Hematopoietic multipotent progenitor cell (in vitro differentiated cells): Measurements from ENCODE around the gene EIPR1. TPM values are rescaled to one million over a fixed set of nuclear protein-coding genes. Genes with fewer than 3 reads are reported as not detected.
"Not testable (repeated sequence)": the region's sequence is repeated elsewhere in the genome, so short reads cannot be mapped to it uniquely, and the experiment has no call there.

Experiments used
- DNase-seq, 3 donors: peaks; one replicate each; pipeline ENCODE4 v3.0.0-alpha.2; 2011 to 2015; ENCODE audit warnings: low read depth in 2 of 3, low spot score in 2 of 3
- total RNA-seq: library from RNA; depleted of rRNA; stranded (reverse); fragments of >200 nt; gene quantifications from one replicate; pipeline ENCODE4 v1.2.3, GENCODE V29; 2012

EIPR1 gene
- total RNA-seq, 1 donor, result 45.8 TPM

DNA sequence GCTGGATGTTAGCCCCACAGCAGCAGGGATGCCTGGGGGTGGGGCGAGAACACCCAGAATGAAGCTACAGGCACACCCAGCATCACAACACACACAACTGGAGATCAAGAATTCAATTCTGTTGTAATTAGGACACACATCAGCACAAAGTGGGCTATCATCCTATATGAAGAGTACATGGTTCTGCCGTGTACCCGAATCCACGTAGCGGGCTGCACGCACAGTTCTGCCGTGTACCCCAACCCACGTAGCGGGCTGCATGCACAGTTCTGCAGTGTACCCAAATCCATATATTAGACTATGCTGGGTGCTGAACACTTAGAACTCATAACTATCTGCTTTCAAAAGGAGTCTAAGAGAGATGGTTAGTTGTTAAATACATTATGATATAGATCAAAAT, 86.5 kb downstream of the EIPR1 start:
- no peak for DNase-seq

DNA sequence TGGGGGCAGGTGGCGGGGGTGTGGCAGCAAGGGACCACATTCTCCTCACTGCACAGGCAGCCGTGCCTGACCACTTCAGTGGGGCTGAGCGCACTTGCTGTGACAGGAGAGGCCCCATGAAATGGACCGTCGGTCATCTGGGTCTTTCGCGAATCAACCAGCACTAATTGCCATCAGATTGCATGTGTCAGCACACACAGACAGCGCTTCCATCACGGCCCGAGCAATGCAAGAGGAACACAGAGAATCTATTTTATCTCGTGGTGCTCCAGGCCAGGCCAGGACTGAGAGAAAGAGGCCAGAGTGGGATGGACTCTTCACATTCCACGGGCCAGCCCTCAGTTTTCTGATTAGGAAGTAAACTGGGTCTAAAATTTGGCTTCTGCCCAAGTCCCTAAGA, 87.0 kb downstream of the EIPR1 start:
- no peak for DNase-seq

DNA sequence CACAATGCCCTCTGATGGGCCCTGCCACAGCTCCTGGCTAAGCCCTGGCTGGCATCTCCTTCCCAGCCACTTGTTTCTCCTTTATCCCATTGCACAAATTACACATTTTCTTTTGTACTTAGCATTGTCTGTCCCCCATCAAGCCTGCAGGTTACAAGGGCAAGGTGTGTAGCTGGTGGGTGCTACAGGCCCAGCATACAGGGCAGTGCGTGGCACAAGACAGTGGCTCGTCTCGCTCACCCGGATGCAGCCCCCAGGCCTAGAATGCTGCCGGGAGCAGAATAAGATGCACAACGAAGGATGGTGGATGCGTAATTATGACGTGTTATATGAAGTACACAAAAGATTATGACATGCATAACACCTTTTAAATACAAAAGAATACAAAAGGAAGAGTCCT, 87.6 kb downstream of the EIPR1 start:
- DNase-seq, result no peak

- no peak for DNase-seq
Measured at GRCh38 chr2:3289526-3289925, 88.1 kb downstream of the EIPR1 start.

GRCh38 chr2:3289171-3289515, 88.5 kb downstream of the EIPR1 start:
- DNase-seq, result no peak

- no peak for DNase-seq
Measured at GRCh38 chr2:3288470-3289170, 89.0 kb downstream of the EIPR1 start.

GRCh38 chr2:3287896-3288295, 89.7 kb downstream of the EIPR1 start:
- no peak for DNase-seq

- DNase-seq, result not testable (repeated sequence)
Measured at GRCh38 chr2:3286646-3287036, 91.0 kb downstream of the EIPR1 start.

DNA sequence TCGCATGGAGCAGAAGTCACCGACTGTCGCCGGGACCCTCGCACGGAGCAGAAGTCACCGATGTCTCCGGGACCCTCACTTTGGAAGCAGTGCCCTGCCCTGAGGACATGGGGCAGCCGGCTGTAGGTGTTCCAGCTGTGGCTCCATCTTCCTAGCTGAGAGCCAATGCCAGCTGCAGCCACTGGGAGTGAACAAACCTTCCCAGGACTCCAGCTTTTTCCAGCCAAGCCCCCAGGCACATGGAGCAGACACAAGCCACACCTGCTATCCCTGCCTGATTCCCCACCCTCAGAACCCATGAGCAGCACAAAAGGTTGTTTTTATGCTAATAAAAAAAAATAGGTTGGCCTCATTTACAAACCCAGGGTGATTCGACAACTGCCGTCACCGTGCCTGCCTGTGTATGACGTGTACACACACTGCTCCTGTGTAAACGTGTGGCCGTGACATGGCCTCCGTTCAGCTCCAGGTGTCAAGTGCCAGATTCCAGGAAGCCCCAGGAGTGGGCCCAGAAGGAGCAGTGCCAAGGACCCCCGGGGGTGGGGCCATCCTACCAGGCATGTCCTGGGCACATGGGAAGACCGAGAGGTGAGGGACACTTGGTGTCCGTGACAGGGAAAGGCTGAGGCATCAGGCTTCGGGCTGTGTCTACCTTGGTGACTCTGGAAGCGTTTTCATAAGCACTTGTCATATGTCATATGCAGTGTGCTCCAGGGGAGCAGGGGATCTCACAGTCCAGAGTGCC, 91.5 kb downstream of the EIPR1 start:
- DNase-seq, result no peak

DNA sequence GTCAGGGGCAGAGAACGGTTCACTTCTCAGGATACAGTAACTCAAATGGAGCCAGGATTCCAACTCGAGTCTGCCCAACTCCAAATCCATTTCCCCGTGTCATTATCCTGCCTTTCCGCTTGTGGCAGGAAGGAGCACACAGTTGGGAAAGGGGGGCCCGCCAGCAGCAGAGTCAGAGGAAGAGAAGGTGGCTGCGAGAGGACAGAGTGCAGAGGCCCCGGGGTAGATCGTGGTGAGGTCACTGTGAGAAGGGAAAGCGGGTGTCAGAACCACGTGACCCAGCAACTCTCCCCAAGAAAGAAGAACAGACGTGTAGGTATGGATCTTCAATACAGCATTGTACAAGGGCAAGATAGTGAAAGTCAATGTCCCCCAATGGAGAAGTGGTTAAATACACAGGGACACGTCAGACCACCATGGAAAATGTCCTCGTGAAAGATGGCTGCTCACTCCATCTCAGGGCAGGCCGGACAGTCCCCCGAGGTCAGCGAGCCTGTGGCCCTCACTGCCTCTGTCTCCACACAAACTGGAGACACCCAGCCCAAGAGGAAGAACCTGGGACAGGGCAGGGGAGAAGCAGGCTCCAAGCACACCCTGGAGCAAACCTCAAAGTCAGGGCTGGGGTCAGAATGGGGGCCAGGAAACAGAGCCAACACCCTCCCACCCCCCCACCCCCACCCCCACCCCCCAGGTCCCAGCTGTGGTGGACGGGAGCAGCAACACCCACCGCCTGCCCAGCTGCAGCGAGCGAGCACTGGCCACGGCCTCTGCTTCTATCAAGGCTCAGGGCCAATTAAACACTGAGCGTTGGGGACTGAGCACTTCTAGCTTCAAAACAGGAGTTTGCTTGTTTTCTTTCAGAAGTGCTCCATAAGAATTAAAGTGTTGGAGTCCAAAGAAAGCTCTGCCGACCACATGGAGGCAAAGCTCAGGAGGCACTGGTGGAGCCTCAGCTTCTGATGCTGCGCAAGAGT, 92.7 kb downstream of the EIPR1 start:
- DNase-seq, result no peak

DNA sequence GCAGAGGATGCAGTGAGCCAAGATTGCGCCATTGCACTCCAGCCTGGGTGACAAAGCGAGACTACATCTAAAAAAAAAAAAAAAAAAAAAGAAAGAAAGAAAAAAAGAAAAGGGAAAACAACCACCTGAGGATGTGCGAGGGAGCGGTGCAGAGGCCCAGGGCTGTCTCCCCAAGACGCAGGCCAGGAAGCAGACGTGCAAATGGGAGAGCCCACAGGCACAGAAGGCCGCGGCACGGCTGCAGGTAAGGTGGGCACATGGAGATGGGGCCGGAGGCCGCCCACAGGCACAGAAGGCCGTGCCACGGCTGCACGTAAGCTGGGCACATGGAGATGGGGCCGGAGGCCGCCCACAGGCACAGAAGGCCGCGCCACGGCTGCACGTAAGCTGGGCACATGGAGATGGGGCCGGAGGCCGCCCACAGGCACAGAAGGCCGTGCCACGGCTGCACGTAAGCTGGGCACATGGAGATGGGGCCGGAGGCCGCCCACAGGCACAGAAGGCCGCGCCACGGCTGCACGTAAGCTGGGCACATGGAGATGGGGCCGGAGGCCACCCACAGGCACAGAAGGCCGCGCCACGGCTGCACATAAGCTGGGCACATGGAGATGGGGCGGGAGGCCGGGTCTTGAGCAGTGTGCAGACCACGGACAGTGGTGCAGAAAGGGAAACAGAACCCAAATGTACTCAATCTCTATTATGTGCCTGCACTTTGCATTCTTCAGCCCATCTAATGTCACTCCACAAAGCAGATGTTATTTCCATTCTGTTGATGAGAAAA, 93.6 kb downstream of the EIPR1 start:
- DNase-seq, result not testable (repeated sequence)

- no peak for DNase-seq
Measured at GRCh38 chr2:3283206-3283605, 94.4 kb downstream of the EIPR1 start.

DNA sequence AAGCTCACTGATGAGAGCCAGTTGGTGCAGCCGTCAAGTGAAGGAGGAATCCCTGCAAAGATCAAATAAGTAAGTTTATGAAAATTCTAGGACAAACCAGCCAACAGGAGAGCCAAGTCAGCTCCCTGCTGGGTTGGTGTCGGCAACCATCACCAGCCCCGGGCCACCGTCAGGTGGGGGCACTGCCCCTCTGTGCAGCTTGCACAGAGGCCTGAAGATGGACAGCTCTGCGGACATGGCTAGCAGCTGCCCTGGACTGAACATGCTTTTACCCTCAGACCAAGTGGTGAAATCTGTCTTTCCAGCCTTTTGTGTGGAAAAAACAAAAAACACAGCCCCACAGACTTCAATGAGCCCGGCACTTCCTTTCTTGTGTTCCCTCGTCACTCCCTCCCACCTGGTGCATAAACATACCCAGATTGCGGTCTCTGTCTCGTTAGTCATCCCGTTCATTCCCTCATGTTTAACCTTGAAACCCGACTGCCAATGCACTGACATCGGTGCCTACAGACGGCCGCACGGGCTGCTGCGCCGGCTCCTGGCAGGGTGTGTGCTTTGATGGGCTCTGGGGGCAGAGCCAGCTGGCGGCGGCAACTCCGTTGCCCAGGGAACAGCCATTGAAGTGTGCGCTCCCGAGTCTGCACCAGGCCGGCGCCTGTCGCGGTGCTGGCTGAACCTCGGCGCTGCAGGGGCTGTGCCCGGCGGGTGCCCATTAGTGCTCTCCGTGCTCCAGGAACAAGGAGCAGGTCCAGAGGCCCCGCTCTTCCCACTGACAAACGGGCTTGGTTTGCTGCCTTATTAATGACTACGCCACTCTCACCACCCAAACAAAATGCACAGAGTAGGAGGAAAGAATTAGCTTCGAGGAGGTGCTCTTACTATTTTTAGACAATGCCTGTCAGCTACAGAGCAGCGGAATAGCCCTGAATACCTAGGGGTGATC, 95.3 kb downstream of the EIPR1 start:
- no peak for DNase-seq

DNA sequence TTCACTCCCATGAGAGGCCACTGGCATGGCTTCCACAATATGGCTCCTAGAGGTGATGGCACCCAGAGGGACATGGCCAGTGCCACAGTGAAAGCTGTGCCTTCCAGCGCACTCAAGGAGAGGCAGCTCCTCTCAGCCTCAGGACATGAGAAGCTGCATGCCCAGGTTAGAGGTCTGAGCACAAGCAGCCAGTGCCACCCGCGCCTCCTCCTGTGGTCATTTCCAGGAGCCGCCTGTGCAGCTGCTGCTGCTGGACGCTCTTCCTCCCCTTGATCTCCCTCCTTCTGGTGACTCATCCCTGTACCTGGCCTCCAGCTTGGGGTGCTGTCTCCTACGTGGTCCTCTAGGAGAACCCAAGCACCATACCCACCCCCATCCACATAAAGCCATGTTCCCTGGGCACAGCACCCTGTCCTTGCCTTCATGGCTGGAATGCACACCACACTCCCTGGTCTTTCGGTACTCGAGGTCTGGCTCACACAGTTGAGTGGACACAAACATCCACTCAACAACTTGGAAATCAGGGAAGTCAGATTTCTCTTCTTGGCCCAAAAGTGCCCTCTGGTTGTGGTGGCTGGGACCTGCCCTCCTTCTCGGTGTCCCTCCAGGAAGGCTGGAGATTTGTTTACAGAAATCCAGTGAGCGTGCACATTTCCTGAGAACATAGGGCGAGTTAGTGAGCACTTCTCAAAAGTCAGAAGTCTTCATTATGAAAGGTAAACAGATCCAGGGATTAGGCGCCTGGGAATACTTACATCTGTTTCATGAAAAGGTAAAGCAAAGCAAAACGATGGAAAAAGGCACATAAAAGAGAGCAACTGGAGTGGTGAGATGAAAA, 96.7 kb downstream of the EIPR1 start:
- DNase-seq, result no peak

DNA sequence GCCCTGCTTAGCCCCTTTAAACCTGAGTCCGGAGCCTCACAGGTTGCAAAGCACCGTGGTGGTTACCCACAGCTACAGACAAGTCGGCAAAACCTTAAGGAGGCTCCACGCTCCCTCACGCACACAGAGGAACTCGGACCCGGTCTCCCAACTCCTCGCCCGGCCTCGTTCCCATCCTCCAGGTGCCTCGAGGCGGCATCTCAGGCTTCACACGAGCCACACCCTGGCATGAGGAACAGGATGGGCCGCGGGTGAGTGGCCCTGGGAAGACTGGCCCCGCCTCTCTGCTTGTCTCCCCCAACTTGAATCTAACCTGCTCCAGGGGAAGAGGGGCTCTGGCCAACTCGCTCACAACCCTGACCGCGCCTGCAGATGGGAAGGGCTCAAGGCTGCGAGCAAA, 97.4 kb downstream of the EIPR1 start:
- DNase-seq, result no peak

DNA sequence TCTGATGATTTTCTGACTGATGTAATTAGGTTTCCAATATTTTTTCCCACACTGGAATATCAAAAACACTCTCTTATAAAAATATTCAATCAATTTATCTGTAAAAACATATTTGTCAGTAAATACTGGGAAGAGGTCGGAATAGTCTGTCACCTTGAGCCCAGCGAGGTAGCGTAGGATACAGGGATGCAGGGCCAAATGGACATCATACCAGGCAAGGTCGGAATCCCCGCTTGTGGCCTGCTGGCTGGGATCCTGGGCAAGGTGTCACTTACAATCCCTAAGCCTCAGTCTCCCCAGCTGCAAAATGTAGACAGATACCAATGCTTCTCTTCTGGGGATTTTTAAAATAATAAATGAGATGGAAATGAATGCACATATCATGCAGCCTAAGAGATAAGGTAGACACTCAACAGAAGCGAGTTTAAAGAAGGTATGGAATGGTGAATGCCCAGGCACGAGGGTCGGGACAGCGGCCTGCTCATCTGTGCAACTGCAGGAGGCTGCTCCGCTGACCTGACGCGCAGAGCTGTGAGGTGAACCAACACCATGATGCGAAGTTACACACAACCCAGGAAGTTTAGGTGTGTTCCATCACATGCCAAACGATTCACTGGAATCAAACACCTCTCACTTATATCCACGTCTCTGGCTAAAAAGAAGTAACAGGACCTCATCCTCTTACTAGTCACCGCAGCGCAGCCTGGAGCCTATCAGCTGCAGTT, 98.2 kb downstream of the EIPR1 start:
- DNase-seq, result no peak

- DNase-seq, result no peak
Measured at GRCh38 chr2:3278521-3279218, 98.9 kb downstream of the EIPR1 start.
